SKM-1 treated with dmso at 0.1 percent for 144 hours (cell line): Measurements from ENCODE around the gene ATF7IP.

Experiments used
- DNase-seq: peaks from one replicate; lab custom pipeline; 2025; ENCODE audit not compliant: unreplicated experiment; lab: John Stamatoyannopoulos, UW

ATF7IP gene

DNA sequence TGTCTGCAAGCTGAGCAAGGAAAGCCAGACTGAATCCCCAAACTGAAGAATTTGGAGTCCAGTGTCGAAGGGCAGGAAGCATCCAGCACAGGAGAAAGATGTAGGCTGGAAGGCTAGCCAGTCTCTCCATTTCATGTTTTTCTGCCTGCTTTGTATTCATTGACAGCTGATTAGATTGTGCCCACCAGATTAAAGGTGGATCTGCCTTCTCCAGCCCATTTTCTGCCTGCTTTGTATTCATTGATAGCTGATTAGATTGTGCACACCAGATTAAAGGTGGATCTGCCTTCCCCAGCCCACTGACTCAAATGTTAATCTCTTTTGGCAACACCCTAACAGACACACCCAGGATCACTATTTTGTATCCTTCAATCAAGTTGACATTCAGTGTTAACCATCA, 116.9 kb downstream of the ATF7IP start:
- no peak for DNase-seq

DNA sequence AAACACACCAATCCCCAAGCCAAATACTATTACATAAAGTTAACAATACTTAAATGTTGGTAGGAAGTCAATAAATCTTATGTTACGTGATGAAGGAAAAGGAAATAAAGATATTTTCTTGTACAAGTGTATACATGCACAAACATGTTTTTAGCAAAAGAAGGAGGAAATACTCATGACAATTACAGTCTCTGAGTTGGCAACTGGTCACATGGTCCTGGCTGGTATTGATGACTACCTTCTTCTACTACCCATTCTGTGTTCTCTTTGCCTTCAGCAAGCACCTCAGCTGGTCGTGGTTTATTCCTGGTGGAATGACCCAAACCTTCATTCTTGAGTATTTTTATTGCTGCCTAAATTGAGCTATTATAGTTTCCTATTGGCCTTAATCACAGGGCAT, 117.4 kb downstream of the ATF7IP start:
- no peak for DNase-seq

DNA sequence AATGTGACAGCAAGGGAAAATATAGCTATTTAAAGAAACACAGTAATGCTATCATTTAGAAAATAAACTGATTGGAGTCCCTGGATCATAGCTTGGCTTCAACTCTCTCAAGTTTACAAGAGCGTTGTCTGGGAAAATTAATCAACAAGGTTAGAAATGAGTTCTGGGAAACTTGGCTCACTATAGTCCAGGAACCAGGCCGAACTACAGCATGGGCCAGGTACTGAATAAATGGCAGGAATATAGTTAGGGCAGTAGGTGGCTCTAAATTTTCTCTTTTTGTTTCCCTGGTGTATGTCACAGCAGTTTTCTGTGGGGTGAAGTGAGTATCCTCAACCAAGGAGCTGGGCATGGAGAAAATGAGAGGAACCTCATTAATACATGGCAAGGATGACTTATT, 129.8 kb downstream of the ATF7IP start:
- no peak for DNase-seq

DNA sequence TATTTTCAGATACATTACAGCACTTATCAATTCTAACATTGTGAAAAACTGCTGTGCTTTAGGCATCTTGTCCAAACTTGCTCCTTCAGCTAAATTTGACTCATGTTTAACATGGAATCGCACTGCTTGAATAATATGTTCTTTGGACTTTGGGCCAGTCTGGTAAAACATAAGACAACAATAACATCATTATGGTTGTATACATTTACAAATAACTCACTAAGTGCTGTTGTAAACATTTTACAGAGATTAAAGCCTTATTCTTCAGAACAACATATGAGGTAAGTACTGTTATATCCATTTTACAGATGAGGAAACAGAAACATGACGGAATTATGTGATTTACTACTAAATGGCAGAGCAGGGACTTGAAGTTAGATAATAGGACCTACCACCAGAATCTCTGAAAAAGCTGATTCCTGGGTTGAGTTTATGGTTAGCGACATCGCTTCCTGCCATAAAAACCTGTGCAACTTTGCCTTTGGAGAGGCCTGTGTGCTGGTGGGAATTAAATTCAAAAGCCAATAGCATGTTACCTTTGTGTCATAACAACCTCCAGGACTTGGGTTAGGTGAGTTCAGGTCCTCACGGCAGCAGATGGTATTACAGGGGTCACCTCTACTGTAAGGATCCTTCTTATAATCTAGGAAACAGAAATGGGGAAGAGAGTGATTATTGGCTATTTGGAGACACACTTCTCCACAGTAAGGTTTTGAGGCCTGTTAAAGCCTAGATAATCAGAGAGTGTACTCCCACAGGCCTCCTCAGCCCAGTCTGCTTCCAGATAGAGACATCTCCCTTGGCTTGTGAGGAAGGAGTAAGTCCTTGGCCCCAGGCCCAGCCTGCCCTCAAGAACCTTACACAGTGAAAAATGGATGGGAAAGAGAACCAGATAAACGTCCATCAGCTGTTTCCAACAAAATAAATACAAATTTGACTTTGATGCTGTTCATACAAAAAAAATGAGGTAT, 140.4 kb downstream of the ATF7IP start:
- no peak for DNase-seq

DNA sequence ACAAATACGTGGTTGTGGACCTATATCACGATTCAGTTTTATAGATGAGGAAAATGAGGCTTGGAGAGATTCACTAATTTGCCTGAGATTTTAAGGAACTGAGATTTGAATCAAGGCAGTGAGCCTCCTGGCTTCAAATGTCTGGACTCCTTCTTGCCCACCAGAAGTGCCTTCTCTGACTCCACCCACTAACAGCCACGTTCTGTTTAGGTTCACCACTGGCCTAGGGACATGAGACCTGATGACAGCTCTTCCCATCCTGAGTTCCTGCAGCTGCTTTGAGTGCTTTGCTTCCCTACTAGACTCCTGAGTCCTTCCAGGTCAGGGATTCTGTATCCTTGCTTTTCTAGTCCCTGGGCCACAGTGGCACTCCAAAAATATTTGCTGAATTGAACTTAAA, 145.1 kb downstream of the ATF7IP start:
- no peak for DNase-seq

DNA sequence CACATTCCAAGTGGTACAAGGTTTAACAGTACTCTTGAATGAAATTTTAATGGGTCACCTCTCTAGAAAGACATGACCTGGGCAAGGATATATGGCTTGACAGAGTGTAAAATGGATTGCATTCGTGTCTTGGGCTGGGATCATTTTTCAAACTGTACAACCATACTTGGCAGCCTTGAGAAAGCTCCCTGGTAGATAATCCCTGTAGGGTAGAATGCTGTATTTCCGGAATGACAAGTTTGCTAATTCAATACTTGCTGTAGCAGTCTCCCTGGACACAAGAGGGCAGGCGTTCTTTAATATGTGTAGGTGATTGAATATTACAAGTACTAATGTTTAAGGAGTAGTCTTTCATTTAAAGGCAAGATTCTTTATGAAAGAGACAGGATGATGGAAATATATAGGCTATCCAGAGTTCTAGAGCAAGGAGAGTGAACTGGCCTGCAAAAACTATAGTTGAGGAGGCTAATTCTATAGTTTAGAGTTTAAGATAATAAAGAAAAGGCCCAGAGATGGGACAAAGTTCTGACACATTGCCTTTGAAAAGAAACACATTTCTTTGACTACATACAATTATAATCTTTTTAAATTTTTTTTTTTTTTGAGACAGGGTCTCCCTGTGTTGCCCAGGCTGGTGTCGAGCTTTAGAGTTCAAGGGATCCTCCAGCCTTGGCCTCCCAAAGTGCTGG, 148.8 kb downstream of the ATF7IP start:
- DNase-seq, result no peak

DNA sequence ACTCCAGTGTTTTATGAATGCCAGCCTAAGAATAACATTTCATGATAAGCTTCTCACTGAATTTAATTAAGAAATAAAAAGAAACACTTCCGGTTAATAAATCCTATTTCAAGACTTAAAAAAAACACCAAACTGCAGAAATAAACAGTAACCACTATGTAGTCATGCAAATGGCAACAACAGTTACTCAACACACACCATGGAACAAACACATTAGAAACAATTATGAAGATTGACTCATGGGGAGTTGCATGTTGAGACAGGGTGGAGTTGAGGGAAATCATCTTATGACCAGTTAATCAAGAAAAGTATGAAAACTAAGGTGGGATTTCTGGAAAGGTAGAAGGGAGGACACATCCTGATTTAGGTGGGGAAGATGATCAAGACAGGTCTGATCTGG, 149.5 kb downstream of the ATF7IP start:
- no peak for DNase-seq

DNA sequence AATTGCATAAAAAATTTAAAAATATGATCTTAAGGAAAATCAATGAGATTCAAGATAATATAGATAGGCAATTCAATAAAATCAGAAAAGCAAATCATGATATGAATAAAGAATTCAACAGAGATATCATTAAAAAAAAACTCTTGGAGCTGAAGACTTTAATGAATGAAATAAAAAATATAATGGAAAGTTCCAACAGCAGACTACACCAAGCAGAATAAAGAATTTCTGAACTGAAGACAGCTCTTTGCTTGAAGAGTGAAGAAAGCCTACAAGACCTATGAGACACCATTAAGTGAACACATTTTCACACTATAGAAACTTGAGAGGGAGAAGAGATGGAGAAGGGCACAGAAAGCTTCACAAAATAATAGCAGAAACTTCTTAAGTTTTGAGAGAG, 156.3 kb downstream of the ATF7IP start:
- no peak for DNase-seq

DNA sequence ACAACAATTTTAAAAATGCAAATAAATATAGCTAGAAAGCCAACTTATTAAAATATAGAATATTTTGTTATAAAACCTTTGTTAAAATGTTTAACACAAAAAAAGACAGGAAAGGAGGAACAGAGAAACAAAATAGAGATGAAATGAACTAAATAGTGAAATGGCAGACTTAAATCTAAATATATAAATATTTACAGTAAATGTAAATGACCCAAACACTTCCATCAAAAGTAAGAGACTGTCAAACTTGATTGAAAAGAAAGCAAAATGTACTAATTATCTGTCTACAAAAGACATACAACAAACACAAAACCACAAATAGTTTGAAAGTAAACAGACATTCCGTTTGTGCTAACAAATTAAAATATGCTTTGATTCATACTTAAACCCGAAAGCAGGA, 160.5 kb downstream of the ATF7IP start:
- DNase-seq, result no peak

DNA sequence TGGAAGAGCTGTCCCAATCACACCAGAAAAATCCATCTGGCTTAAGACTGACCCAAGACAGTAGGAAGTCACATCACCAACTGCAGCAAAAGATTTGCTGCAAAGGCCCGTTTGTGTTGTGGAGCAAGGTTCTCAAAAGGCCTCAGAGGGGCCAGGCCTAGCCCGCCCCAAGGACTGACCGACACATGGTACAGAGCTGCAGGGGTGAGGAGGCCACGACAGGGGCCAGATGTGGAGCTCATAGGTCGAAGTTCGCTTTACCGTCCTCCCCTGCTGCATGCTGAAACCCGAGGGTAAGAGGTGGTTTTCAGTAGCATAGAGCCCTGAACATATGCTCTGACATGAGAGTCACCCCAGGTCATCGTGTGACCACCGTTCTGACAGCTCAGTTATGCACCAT, 166.7 kb downstream of the ATF7IP start:
- no peak for DNase-seq

DNA sequence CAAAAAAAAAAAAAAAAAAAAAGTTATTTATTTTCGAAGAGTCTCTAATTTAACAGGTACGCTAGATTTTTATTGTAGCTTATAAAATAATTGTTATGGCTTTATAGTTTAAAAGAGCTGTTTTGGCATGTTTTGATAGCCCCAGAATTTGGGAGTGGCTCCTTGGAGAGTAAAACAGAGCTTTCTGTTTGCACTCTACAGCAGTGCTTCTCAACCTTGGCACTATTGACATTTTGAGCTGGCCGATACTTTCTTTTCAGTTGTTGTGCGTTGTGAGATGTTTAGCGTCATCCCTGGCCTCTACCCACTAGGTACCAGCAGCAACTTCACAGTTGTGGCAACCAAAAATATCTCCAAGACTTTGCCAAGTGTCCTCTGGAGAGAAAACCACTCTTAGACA, 171.6 kb downstream of the ATF7IP start:
- no peak for DNase-seq

DNA sequence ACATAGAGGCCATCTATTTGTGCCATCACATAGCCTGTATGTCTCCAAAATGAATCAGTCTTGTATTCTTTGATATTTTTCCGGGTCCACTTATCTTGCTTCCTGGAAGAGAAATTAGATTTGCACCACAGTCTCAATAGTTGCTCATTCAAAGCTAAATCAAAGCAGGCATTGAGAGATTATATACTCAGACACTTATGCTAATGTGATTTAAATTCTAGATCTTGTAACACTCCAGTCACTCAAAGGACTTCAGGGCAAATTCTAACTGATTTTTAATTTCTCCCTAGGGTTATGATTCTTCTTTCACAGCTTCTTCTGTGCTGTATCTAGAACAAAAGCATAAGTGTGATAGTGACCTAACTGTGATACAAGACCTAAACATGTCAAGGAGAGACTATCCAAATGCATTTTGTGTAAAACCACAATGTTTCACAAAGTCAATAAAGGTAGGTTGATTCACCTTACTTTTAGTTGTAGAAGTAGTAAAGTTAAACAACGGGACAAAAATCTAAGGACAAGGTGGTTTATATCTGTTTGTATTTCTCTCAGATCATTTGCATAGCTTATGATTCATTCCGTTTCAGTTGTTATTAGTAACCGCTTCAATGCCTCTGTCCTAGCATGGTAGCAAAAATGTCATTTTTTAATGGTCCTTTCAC, 175.4 kb downstream of the ATF7IP start:
- no peak for DNase-seq

DNA sequence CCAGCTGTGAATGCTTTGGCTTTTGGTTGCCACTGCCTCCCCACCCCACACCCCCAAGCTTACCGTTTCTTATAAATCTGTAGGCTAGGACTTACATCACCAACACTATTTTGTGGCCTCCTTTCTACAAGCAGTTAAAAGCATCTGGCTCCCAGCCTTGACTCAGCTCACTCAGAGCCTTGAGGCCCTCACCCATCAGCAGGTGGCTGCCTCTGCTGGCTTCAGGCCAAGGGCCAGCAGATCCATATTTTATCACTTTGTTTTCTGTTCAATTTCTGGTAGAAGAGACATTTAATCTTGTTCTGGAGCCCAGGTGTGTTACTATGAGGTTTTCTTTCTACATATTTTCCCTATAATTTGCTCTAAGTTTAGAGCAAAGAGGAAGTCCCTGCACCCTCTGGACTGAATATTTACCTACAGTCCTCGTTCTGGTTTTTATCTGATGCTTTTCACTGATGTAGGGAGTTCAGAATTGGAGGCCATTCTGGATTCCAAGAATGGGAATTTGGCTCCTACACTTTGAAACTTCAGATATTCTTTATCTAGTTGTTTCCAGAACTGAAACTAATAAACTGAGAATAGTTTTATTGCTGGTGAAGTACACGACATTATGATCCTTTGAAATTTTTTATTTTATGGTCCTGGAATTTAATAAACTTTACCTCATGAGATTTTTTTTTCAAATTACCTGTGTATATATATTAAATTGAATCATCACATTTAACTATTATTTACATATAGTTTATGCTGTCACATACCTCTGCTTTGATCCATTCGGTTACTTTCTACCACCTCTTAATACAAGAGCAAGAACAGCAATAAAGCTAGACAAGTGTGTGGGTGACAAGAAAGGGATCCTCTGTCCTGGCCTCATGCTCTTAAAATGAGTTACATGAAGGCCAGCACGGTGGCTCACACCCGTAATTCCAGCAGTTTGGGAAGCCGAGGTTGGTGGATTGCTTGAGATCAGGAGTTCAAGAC, 180.0 kb downstream of the ATF7IP start:
- no peak for DNase-seq

DNA sequence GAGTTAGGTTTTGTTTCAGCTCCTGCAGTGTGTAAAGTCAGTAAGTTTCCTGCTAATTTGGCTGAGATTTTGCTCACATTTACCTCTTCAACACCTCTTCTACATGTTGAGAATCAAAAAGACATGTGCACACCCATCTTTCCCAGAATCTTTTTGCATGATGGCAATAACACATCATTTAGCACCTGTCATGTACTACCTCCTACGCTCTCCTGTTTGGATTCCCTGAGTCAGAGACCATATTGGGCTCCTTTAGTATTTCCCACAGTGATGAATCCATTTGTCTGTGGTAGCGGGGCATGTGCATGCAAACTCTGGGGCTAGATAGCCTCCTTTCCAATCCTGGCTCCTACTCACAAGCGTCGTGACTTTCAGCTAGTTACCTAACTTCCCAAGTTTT, 182.1 kb downstream of the ATF7IP start:
- no peak for DNase-seq

DNA sequence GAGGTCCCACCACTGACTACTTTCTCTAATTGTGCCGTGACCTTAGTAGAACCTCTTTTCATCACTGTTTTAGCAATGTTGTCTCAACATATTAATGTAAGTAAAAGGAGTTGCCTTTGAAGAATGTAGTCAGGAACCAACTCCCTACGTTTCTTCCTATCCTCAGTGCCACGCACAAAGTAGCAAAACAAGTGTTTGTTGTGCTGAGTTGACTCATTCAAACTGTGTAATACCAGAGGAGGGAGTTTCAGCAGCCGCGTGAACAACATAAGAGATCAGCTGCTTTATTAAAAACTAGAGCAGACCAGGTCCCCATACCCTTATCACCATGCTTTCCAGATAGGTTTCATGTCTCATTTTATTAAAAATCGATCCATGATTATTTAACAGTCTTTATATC, 183.1 kb downstream of the ATF7IP start:
- DNase-seq, result no peak
